ENCODE results near the gene FBXL7. TPM values are rescaled to one million over a fixed set of nuclear protein-coding genes. Genes with fewer than 3 reads are reported as not detected.

The FBXL7 gene
- total and polyA plus RNA-seq, 7 experiments from 2014 or later: not detected

DNA sequence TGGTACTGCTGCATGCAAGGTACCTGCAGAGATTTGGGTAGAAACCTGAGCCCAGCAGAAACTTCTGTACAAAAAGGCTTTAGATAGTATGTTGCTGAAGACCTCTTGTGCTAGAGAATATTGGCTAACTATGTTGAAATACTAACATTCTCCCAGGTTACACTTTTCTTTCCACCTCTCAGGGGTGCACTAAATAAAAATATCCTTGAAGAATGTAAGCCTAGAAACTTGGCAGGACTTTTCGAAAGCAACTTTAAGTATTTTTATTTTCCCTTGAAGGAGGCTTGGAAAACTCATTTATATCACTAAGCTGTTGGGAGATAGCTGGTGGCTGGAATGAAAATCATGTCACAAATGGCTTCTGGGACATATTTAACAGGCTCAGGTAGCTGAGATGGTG lies 50.0 kb downstream of the FBXL7 start:
- H3K27ac Mint-ChIP-seq: no peak overlapping the region
- no peaks in the 10 kb centered on the region for H3K36me3 Mint-ChIP-seq
- H3K9me3 Mint-ChIP-seq: peaks cover 0 to 14% (median 5%) of the 10 kb centered on the region in 11 donors
- no peaks in the 10 kb centered on the region for H3K27me3 ChIP-seq (ENCODE audit: control insufficient read depth in 2 of 2, insufficient read depth in 2 of 2, low read length in 2 of 2)
- H3K4me3 Mint-ChIP-seq: no peak overlapping the region
- no peaks in the 10 kb centered on the region for H3K4me1 Mint-ChIP-seq
- no peak for DNase-seq
- no peak overlapping the region for H3K4me3 ChIP-seq (ENCODE audit: low read length)
- H3K27me3 Mint-ChIP-seq: peaks cover 0 to 4% (median 0%) of the 10 kb centered on the region in 5 donors
- H3K9me3 ChIP-seq (ENCODE audit: control insufficient read depth in 2 of 3, low read length in 3 of 3): no peaks in the 10 kb centered on the region
- H3K27ac ChIP-seq (ENCODE audit: low read depth, low read length): no peak overlapping the region
- ChIA-PET POLR2A (no interaction called here), CTCF (no interaction called here)
- H3K4me1 ChIP-seq (ENCODE audit: control insufficient read depth in 2 of 2, insufficient read depth in 2 of 2, low read length in 2 of 2): no peaks in the 10 kb centered on the region
- no peak for ATAC-seq
- intact Hi-C loops (cut with micrococcal nuclease): no loop called here
- H3K36me3 ChIP-seq (ENCODE audit: control insufficient read depth in 2 of 3, insufficient read depth in 3 of 3, low read length in 3 of 3): no peaks in the 10 kb centered on the region

DNA sequence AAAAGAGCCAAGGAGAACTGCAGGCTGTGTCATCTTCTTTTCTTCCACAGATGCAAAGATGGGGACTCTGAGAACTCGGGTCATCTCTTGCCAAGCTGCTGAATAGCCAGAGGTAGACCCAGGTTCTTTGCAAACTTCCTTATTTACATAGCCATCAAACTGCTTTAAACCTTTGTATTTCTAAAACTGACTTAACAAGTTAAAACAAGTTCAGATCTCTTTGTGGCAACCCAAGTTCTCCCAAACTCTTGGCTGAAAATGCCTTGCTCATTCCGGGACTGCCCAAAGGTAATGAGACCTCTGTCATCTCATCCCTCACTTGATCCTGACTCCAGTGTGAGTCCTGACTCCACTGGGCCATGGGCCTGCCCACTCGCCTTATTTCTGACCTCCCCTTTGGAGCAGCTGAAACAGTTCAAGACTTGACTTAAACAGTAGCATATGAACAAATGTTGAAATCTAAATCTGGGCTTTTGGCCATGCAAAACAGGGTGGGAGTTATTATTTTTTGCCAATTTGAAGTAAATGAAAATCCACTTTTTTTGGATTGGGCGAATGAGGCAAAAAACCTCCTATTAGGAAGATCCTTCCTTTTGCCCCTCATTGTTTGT lies 50.6 kb downstream of the FBXL7 start:
- Histone ChIP-seq H3K36me3 (ENCODE audit: control insufficient read depth in 2 of 3, insufficient read depth in 3 of 3, low read length in 3 of 3) (no peaks in the 10 kb centered on the region), H3K4me3 (ENCODE audit: low read length) (no peak overlapping the region), H3K27ac (ENCODE audit: low read depth, low read length) (no peak overlapping the region), H3K27me3 (ENCODE audit: control insufficient read depth in 2 of 2, insufficient read depth in 2 of 2, low read length in 2 of 2) (no peaks in the 10 kb centered on the region), H3K9me3 (ENCODE audit: control insufficient read depth in 2 of 3, low read length in 3 of 3) (no peaks in the 10 kb centered on the region), H3K4me1 (ENCODE audit: control insufficient read depth in 2 of 2, insufficient read depth in 2 of 2, low read length in 2 of 2) (no peaks in the 10 kb centered on the region)
- intact Hi-C loops (cut with micrococcal nuclease): no loop called here
- H3K4me1 Mint-ChIP-seq: no peaks in the 10 kb centered on the region
- peaks cover 0 to 14% (median 5%) of the 10 kb centered on the region in 11 donors for H3K9me3 Mint-ChIP-seq
- H3K4me3 Mint-ChIP-seq: no peak overlapping the region
- no peak overlapping the region for H3K27ac Mint-ChIP-seq
- ChIA-PET CTCF (no interaction called here), POLR2A (no interaction called here)
- H3K36me3 Mint-ChIP-seq: no peaks in the 10 kb centered on the region
- DNase-seq (no peak), ATAC-seq (no peak)
- peaks cover 0 to 4% (median 0%) of the 10 kb centered on the region in 5 donors for H3K27me3 Mint-ChIP-seq

DNA sequence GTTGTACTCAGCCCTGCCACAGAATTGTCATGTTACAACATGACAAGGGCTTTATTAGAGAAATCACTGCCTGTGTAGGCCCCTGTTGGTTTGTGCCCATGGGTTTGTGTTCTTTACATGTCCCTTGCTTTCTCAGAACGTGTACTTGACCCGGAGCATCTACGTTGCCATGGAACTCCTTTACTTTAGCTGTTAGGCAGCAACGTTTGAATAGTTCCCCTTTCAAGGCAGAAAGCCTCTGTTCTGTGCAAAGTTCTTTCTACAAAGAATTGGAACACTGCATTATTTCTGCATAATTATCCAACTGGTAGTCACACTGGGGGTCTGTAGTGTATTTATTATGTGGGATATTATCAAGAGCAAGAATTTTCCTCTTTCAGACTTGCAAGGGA lies 51.1 kb downstream of the FBXL7 start:
- POLR2A ChIA-PET: no interaction called here
- Histone ChIP-seq H3K27ac (ENCODE audit: low read depth, low read length) (no peak overlapping the region), H3K27me3 (ENCODE audit: control insufficient read depth in 2 of 2, insufficient read depth in 2 of 2, low read length in 2 of 2) (no peaks in the 10 kb centered on the region), H3K9me3 (ENCODE audit: control insufficient read depth in 2 of 3, low read length in 3 of 3) (no peaks in the 10 kb centered on the region), H3K4me3 (ENCODE audit: low read length) (no peak overlapping the region), H3K4me1 (ENCODE audit: control insufficient read depth in 2 of 2, insufficient read depth in 2 of 2, low read length in 2 of 2) (no peaks in the 10 kb centered on the region), H3K36me3 (ENCODE audit: control insufficient read depth in 2 of 3, insufficient read depth in 3 of 3, low read length in 3 of 3) (no peaks in the 10 kb centered on the region)
- no peak overlapping the region for H3K4me3 Mint-ChIP-seq
- intact Hi-C loops (cut with micrococcal nuclease): no loop called here
- no peaks in the 10 kb centered on the region for H3K36me3 Mint-ChIP-seq
- H3K9me3 Mint-ChIP-seq: peaks cover 0 to 14% (median 5%) of the 10 kb centered on the region in 11 donors
- H3K27me3 Mint-ChIP-seq: peaks cover 0 to 4% (median 0%) of the 10 kb centered on the region in 5 donors
- ATAC-seq: no peak
- no peak for DNase-seq
- no peaks in the 10 kb centered on the region for H3K4me1 Mint-ChIP-seq
- H3K27ac Mint-ChIP-seq: no peak overlapping the region
- CTCF ChIA-PET: no interaction called here

DNA sequence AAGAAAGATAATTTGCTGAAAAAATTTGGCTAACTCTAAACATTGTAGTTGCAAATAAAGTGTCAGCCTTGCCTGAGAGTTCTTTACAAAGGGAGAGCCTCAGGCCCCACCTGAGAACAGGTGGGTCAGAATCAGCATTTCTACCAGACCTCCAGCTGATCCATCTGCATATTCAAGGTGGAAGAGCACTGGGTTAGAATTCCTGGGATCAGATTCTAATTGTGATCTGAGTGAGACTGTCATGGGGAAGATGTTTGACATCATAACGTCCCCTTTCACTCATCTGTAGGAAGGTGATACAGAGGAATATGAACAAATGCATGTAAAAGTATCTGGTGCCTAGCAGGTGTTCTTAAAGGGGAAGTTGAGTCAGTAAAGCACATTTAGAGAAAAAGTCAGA lies 54.6 kb downstream of the FBXL7 start:
- Histone ChIP-seq H3K9me3 (ENCODE audit: control insufficient read depth in 2 of 3, low read length in 3 of 3) (no peaks in the 10 kb centered on the region), H3K4me1 (ENCODE audit: control insufficient read depth in 2 of 2, insufficient read depth in 2 of 2, low read length in 2 of 2) (no peaks in the 10 kb centered on the region), H3K27ac (ENCODE audit: low read depth, low read length) (no peak overlapping the region), H3K4me3 (ENCODE audit: low read length) (no peak overlapping the region), H3K27me3 (ENCODE audit: control insufficient read depth in 2 of 2, insufficient read depth in 2 of 2, low read length in 2 of 2) (no peaks in the 10 kb centered on the region), H3K36me3 (ENCODE audit: control insufficient read depth in 2 of 3, insufficient read depth in 3 of 3, low read length in 3 of 3) (no peaks in the 10 kb centered on the region)
- Mint-ChIP-seq H3K4me1 (no peaks in the 10 kb centered on the region), H3K9me3 (peaks cover 0 to 21% (median 6%) of the 10 kb centered on the region in 11 donors), H3K4me3 (no peak overlapping the region), H3K27ac (no peak overlapping the region), H3K27me3 (peaks cover 0 to 4% (median 0%) of the 10 kb centered on the region in 5 donors), H3K36me3 (no peaks in the 10 kb centered on the region)
- ChIA-PET POLR2A (no interaction called here), CTCF (no interaction called here)
- intact Hi-C loops (cut with micrococcal nuclease): no loop called here
- no peak for ATAC-seq
- no peak for DNase-seq

DNA sequence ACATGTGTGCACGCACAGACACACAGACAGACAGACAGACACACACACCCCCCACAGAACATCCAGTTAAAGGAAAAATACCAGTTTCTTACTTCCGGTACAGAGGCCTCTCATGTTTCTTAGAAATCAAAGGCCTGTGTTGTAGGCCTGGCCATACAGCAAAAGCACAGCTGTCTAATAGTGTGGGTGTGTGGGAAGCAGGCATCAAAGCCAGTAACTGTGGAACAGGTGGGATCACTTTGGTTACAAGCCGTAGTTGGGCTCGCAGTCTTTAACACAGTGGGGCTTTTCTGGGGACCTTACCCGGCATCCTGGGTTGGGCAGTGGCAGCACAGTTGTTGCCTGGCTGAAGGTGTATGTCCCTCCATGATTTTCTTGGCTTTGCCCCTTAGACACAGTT lies 55.2 kb downstream of the FBXL7 start:
- H3K27ac Mint-ChIP-seq: no peak overlapping the region
- Histone ChIP-seq H3K4me3 (ENCODE audit: low read length) (no peak overlapping the region), H3K27ac (ENCODE audit: low read depth, low read length) (no peak overlapping the region), H3K36me3 (ENCODE audit: control insufficient read depth in 2 of 3, insufficient read depth in 3 of 3, low read length in 3 of 3) (no peaks in the 10 kb centered on the region), H3K4me1 (ENCODE audit: control insufficient read depth in 2 of 2, insufficient read depth in 2 of 2, low read length in 2 of 2) (no peaks in the 10 kb centered on the region), H3K9me3 (ENCODE audit: control insufficient read depth in 2 of 3, low read length in 3 of 3) (no peaks in the 10 kb centered on the region), H3K27me3 (ENCODE audit: control insufficient read depth in 2 of 2, insufficient read depth in 2 of 2, low read length in 2 of 2) (no peaks in the 10 kb centered on the region)
- no peak for ATAC-seq
- H3K27me3 Mint-ChIP-seq: peaks cover 0 to 4% (median 0%) of the 10 kb centered on the region in 5 donors
- no peaks in the 10 kb centered on the region for H3K4me1 Mint-ChIP-seq
- ChIA-PET CTCF (no interaction called here), POLR2A (no interaction called here)
- no peaks in the 10 kb centered on the region for H3K36me3 Mint-ChIP-seq
- peaks cover 0 to 22% (median 6%) of the 10 kb centered on the region in 11 donors for H3K9me3 Mint-ChIP-seq
- intact Hi-C loops (cut with micrococcal nuclease): no loop called here
- DNase-seq: no peak
- H3K4me3 Mint-ChIP-seq: no peak overlapping the region

DNA sequence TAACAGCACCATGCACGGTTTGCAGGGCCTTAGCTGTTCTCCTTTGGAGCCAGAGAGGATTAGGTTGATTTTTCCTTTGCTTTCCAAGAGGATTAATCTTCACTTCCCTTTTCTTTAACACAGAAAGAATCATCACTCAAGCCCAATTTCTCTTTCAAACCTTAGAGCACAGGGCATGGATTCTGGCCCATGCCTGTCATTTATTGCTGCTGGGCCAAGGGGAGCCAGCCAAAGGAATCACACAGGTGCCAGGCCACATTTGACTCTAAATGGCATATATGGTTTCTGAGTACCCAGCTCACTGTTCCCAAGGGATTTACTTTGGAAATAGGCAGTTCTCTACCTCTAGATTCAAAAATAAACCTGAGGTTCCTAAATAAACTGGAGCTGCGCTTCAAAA lies 58.3 kb downstream of the FBXL7 start:
- H3K4me1 Mint-ChIP-seq: no peaks in the 10 kb centered on the region

DNA sequence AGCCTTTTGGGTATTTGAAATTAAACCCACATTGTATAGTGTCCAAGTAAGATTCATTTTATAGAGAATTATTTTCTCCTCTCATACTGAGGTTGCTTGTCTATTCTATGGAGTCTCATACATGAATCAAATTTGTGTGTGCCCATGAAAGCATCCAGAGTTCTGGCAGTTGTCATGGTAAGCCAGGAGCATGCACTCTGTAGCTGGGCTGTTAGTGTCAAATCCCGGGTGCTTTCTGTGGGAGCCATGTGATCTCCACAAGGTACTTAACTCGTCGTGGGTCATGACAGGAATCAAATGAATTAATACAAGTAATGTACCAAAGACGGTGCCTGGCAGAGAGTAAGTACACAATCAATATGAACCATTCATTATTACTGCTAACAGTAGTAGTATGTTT lies 58.7 kb downstream of the FBXL7 start:
- Histone ChIP-seq H3K36me3 (ENCODE audit: control insufficient read depth in 2 of 3, insufficient read depth in 3 of 3, low read length in 3 of 3) (no peaks in the 10 kb centered on the region), H3K4me1 (ENCODE audit: control insufficient read depth in 2 of 2, insufficient read depth in 2 of 2, low read length in 2 of 2) (no peaks in the 10 kb centered on the region), H3K4me3 (ENCODE audit: low read length) (no peak overlapping the region), H3K27ac (ENCODE audit: low read depth, low read length) (no peak overlapping the region), H3K27me3 (ENCODE audit: control insufficient read depth in 2 of 2, insufficient read depth in 2 of 2, low read length in 2 of 2) (no peaks in the 10 kb centered on the region), H3K9me3 (ENCODE audit: control insufficient read depth in 2 of 3, low read length in 3 of 3) (no peaks in the 10 kb centered on the region)
- CTCF ChIA-PET: no interaction called here
- Mint-ChIP-seq H3K4me1 (no peaks in the 10 kb centered on the region), H3K4me3 (no peak overlapping the region), H3K27me3 (peaks cover 0 to 4% (median 0%) of the 10 kb centered on the region in 5 donors), H3K27ac (no peak overlapping the region), H3K36me3 (no peaks in the 10 kb centered on the region), H3K9me3 (peaks cover 0 to 19% (median 4%) of the 10 kb centered on the region in 11 donors)
- POLR2A ChIA-PET: no interaction called here
- DNase-seq: no peak
- intact Hi-C loops (cut with micrococcal nuclease): no loop called here
- no peak for ATAC-seq

More for the DNA sequence above, 58.3 kb downstream of the FBXL7 start:
- Mint-ChIP-seq H3K9me3 (peaks cover 0 to 20% (median 4%) of the 10 kb centered on the region in 11 donors), H3K27me3 (peaks cover 0 to 4% (median 0%) of the 10 kb centered on the region in 5 donors), H3K36me3 (no peaks in the 10 kb centered on the region), H3K4me3 (no peak overlapping the region), H3K27ac (no peak overlapping the region)
- no peaks in the 10 kb centered on the region for H3K9me3 ChIP-seq (ENCODE audit: control insufficient read depth in 2 of 3, low read length in 3 of 3)
- ChIA-PET POLR2A (no interaction called here), CTCF (no interaction called here)
- H3K27me3 ChIP-seq (ENCODE audit: control insufficient read depth in 2 of 2, insufficient read depth in 2 of 2, low read length in 2 of 2): no peaks in the 10 kb centered on the region
- H3K4me1 ChIP-seq (ENCODE audit: control insufficient read depth in 2 of 2, insufficient read depth in 2 of 2, low read length in 2 of 2): no peaks in the 10 kb centered on the region
- H3K4me3 ChIP-seq (ENCODE audit: low read length): no peak overlapping the region
- ATAC-seq (no peak), DNase-seq (no peak)
- intact Hi-C loops (cut with micrococcal nuclease): no loop called here
- H3K27ac ChIP-seq (ENCODE audit: low read depth, low read length): no peak overlapping the region
- no peaks in the 10 kb centered on the region for H3K36me3 ChIP-seq (ENCODE audit: control insufficient read depth in 2 of 3, insufficient read depth in 3 of 3, low read length in 3 of 3)

Data from naive thymus-derived CD4-positive, alpha-beta T cell (primary cell).